Endothelial cell (in vitro differentiated cells): ENCODE measurements around the gene ADARB2. TPM values are rescaled to one million over a fixed set of nuclear protein-coding genes. Genes with fewer than 3 reads are reported as not detected.
A peak's percentile ranks its signal among the peaks of the same experiment; 100 is the strongest.
"Not testable (repeated sequence)": the region's sequence is repeated elsewhere in the genome, so short reads cannot be mapped to it uniquely, and the experiment has no call there.

ENCODE experiments used
- DNase-seq: peaks from one replicate; pipeline ENCODE4 v3.0.0; 2021; ENCODE audit warnings: low spot score
- H3K27ac Mint-ChIP-seq: one replicate; pipeline ENCODE4 v1.8.0; 2021; ENCODE audit warnings: mixed read lengths, inconsistent platforms; ENCODE audit not compliant: unreplicated experiment
- H3K27me3 Mint-ChIP-seq: one replicate; pipeline ENCODE4 v1.8.0; 2021; ENCODE audit warnings: mild to moderate bottlenecking, moderate library complexity, mixed read lengths, inconsistent platforms; ENCODE audit not compliant: unreplicated experiment
- H3K36me3 Mint-ChIP-seq: one replicate; pipeline ENCODE4 v1.8.0; 2021; ENCODE audit warnings: mild to moderate bottlenecking, low read depth, mixed read lengths, inconsistent platforms; ENCODE audit not compliant: unreplicated experiment
- H3K4me1 Mint-ChIP-seq: one replicate; pipeline ENCODE4 v1.8.0; 2021; ENCODE audit warnings: mild to moderate bottlenecking, mixed read lengths, inconsistent platforms; ENCODE audit not compliant: unreplicated experiment
- H3K4me3 Mint-ChIP-seq: one replicate; pipeline ENCODE4 v1.8.0; 2021; ENCODE audit warnings: mild to moderate bottlenecking, mixed read lengths, inconsistent platforms; ENCODE audit not compliant: unreplicated experiment
- H3K9me3 Mint-ChIP-seq: one replicate; pipeline ENCODE4 v1.8.0; 2021; ENCODE audit warnings: mixed read lengths, inconsistent platforms; ENCODE audit not compliant: unreplicated experiment
- total RNA-seq: library from RNA; stranded (reverse); fragmentation: NEBNext Ultra II Directional; extraction: Animal tissue kit (Norgen Biotek cat#: 25700); gene quantifications from one replicate; pipeline ENCODE4 v1.2.1, GENCODE V29; 2021; ENCODE audit not compliant: unreplicated experiment
- TF ChIP-seq, protein P1 (sequence below): fragments of 200-600 bp; sonication (generic); IDR thresholded peaks from one replicate; pipeline ENCODE4 v1.5.0; 2021; ENCODE audit warnings: antibody characterized with exemption; ENCODE audit not compliant: unreplicated experiment

ADARB2 gene
- total RNA-seq, 1 donor from 2014 or later, result 54.9 TPM

DNA sequence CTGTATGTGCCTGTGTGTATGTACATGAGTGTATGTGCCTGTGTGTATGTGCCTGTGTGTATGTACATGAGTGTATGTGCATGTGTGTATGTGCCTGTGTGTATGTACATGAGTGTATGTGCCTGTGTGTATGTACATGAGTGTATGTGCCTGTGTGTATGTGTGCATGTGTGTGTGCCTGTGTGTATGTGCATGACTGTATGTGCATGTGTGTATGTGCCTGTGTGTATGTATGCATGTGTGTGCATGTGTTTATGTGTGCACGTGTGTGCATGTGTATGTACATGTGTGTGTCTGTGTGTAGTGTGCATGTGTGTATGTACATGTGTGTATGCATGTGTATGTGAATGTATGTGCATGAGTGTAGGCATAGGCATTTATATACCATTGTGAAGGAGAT, 274.8 kb downstream of the ADARB2 start:
- H3K36me3 Mint-ChIP-seq, result peaks cover 5% of the 10 kb centered on the region

DNA sequence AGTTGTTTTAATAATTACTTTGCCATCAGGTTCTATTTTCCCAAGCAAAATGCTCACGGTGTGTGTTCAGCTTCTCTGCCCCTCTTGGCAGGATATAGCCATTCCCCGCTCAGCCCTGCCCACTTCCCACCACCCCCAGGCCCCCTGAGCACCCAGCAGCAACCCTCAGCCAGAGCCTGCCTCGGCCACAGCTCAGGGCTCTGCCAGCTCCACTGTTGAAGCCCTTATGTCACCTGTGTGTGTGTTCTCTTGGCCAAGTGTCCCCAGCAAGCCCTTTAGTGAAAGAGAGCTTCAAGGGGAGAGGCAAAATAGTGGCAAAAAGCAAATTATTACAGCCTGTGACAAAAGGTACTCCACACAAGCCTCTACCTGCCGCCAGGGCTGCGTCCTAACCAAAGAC, 275.3 kb downstream of the ADARB2 start:
- Mint-ChIP-seq H3K4me1 (no peaks in the 10 kb centered on the region), H3K9me3 (no peaks in the 10 kb centered on the region), H3K4me3 (no peak overlapping the region), H3K27me3 (peaks cover 4% of the 10 kb centered on the region), H3K27ac (no peak overlapping the region), H3K36me3 (peaks cover 5% of the 10 kb centered on the region)
- TF ChIP-seq, protein P1, sequence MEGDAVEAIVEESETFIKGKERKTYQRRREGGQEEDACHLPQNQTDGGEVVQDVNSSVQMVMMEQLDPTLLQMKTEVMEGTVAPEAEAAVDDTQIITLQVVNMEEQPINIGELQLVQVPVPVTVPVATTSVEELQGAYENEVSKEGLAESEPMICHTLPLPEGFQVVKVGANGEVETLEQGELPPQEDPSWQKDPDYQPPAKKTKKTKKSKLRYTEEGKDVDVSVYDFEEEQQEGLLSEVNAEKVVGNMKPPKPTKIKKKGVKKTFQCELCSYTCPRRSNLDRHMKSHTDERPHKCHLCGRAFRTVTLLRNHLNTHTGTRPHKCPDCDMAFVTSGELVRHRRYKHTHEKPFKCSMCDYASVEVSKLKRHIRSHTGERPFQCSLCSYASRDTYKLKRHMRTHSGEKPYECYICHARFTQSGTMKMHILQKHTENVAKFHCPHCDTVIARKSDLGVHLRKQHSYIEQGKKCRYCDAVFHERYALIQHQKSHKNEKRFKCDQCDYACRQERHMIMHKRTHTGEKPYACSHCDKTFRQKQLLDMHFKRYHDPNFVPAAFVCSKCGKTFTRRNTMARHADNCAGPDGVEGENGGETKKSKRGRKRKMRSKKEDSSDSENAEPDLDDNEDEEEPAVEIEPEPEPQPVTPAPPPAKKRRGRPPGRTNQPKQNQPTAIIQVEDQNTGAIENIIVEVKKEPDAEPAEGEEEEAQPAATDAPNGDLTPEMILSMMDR, result no peak
- no peak for DNase-seq

More for the DNA sequence above, 274.8 kb downstream of the ADARB2 start:
- H3K27ac Mint-ChIP-seq, result no peak overlapping the region
- DNase-seq, result no peak
- H3K4me3 Mint-ChIP-seq, result no peak overlapping the region
- TF ChIP-seq, protein P1, result no peak
- peaks cover 2% of the 10 kb centered on the region for H3K4me1 Mint-ChIP-seq
- H3K9me3 Mint-ChIP-seq, result no peaks in the 10 kb centered on the region
- peaks cover 4% of the 10 kb centered on the region for H3K27me3 Mint-ChIP-seq

DNA sequence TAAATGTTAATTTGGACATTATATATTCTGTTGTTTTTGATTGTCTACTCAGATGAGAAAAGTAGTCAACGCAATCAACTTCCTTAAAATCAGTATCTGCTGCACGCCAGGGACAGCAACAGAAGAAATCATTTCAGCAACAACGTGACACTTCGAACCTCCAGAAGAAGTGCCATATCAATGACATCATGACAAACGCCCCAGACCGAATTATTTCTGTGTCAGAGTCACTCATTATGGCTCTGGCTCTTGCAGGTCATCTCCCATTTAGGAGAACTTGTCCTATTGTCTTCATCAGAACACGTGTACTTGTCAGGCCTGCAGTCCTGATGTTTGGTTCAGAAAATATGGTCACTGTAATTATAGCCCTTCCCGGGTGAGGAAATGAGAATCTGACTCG, 276.3 kb downstream of the ADARB2 start:
- Mint-ChIP-seq H3K4me3 (no peak overlapping the region), H3K36me3 (peaks cover 5% of the 10 kb centered on the region), H3K27ac (no peak overlapping the region), H3K9me3 (no peaks in the 10 kb centered on the region), H3K4me1 (peaks cover 5% of the 10 kb centered on the region), H3K27me3 (peaks cover 4% of the 10 kb centered on the region)
- no peak for DNase-seq
- TF ChIP-seq, protein P1, result no peak

DNA sequence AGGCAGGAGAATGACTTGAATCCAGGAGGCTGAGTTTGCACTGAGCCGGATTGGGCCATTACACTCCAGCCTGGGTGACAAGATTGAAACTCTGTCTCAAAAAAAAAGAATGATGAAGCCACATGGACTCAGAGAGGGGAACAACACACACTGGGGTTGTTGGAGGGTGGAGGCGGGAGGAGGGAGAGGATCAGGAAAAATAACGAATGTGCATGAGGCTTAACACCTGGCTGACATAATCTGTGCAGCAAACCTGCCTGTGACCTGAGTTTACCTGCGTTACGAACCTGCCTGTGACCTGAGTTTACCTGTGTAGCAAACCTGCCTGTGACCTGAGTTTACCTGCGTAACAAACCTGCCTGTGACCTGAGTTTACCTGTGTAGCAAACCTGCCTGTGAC, 277.7 kb downstream of the ADARB2 start:
- not testable (repeated sequence) for H3K27ac Mint-ChIP-seq, H3K9me3 Mint-ChIP-seq, DNase-seq, H3K27me3 Mint-ChIP-seq, H3K4me3 Mint-ChIP-seq, H3K36me3 Mint-ChIP-seq
- H3K4me1 Mint-ChIP-seq, result peaks cover 13% of the 10 kb centered on the region

DNA sequence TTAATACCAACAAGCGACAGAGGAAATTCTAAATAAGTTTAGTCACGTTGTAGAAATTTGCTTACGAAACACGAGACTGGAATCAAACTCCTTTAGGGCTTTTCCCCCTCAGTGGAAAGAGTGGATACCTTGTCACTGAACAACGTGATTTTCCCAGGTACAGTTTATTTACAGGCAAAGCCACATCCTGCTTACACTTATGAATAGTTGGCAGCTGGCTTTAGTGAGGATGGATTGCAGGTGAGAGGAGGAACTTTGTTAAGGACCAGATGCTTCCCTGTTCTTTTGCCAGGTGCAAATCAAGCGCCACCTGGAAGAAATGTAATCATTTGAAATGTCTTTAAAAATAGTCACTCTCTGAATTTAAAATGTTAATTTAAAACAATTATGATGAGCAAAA, 282.4 kb downstream of the ADARB2 start:
- no peak overlapping the region for H3K4me3 Mint-ChIP-seq
- no peaks in the 10 kb centered on the region for H3K9me3 Mint-ChIP-seq
- DNase-seq, result no peak
- peak overlapping the region; percentile 36 for H3K27ac Mint-ChIP-seq
- TF ChIP-seq, protein P1, result no peak
- no peaks in the 10 kb centered on the region for H3K36me3 Mint-ChIP-seq
- H3K4me1 Mint-ChIP-seq, result peaks cover 13% of the 10 kb centered on the region
- no peaks in the 10 kb centered on the region for H3K27me3 Mint-ChIP-seq

DNA sequence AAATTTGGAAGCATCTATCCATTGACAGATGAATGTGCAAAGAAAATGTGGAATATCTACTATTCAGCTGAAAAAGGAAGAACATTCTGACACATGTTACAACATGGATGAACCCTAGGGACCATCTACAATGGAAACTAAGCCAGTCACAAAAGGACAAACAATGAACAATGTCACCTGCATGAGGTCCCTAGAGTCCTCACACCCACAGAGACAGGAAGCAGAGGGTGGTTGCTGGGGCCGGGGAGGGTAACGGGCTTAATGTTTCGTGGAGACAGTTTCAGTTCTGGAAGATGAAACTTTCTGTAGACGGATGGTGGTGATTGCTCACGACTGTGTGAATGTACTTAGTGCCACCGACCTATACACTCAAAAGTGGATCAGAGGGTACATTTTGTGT, 282.9 kb downstream of the ADARB2 start:
- no peaks in the 10 kb centered on the region for H3K36me3 Mint-ChIP-seq
- no peak overlapping the region for H3K4me3 Mint-ChIP-seq
- no peaks in the 10 kb centered on the region for H3K9me3 Mint-ChIP-seq
- H3K4me1 Mint-ChIP-seq, result peaks cover 13% of the 10 kb centered on the region
- TF ChIP-seq, protein P1, result no peak
- DNase-seq, result no peak
- peak overlapping the region; percentile 61 for H3K27ac Mint-ChIP-seq
- no peaks in the 10 kb centered on the region for H3K27me3 Mint-ChIP-seq
